HepG2 (cell line): ENCODE data around the gene TNFSF9. TPM values are rescaled to one million over a fixed set of nuclear protein-coding genes. Genes with fewer than 3 reads are reported as not detected.

ENCODE experiments used
- BCL6 ChIP-seq: IDR thresholded peaks from 2 replicates; pipeline ENCODE4 v1.6.1; 2016; ENCODE audit warnings: missing genetic modification reagents, missing compliant biosample characterization
- BHLHE40 ChIP-seq: IDR thresholded peaks from 2 replicates; pipeline ENCODE4 v1.6.1; 2011; ENCODE audit warnings: low read length, improper control_type of control experiment
- ELF1 ChIP-seq: sonication (generic); formaldehyde crosslinking; IDR thresholded peaks from 2 replicates; pipeline ENCODE4 v1.4.0; 2020; ENCODE audit warnings: missing genetic modification reagents
- GABPB1 ChIP-seq: IDR thresholded peaks from 2 replicates; pipeline ENCODE4 v1.6.1; 2016; ENCODE audit warnings: mild to moderate bottlenecking, missing genetic modification reagents, moderate library complexity, missing compliant biosample characterization
- GATAD1 ChIP-seq: IDR thresholded peaks from 2 replicates; pipeline ENCODE4 v1.6.1; 2016; ENCODE audit warnings: missing genetic modification reagents, missing compliant biosample characterization
- GFI1 ChIP-seq: sonication (generic); formaldehyde crosslinking; IDR thresholded peaks from 2 replicates; pipeline ENCODE4 v1.5.0; 2020; ENCODE audit warnings: missing genetic modification reagents, mild to moderate bottlenecking, borderline replicate concordance
- HNF4G ChIP-seq, 2 experiments: sonication (generic) in 1 of 2; formaldehyde crosslinking in 1 of 2; IDR thresholded peaks; 2 replicates each; pipeline versions ENCODE4 v1.4.0 to v1.6.1; 2011 to 2020; ENCODE audit warnings: borderline replicate concordance in 2 of 2, low read depth in 2 of 2, mild to moderate bottlenecking in 2 of 2, low read length in 1 of 2, missing genetic modification reagents in 1 of 2, moderate library complexity in 1 of 2
- KLF11 ChIP-seq: IDR thresholded peaks from 2 replicates; pipeline ENCODE4 v1.6.1; 2016; ENCODE audit warnings: missing compliant biosample characterization
- KLF6 ChIP-seq: IDR thresholded peaks from 2 replicates; pipeline ENCODE4 v1.8.0; 2016; ENCODE audit warnings: missing biosample characterization, missing genetic modification reagents
- RFXAP ChIP-seq: sonication (generic); formaldehyde crosslinking; IDR thresholded peaks from 2 replicates; pipeline ENCODE4 v1.4.0; 2020; ENCODE audit warnings: missing genetic modification reagents, borderline replicate concordance
- ZNF124 ChIP-seq: sonication (generic); formaldehyde crosslinking; IDR thresholded peaks from 2 replicates; pipeline ENCODE4 v1.4.0; 2020; ENCODE audit warnings: missing genetic modification reagents
- ZNF557 ChIP-seq: sonication (generic); formaldehyde crosslinking; IDR thresholded peaks from 2 replicates; pipeline ENCODE4 v1.4.0; 2020; ENCODE audit warnings: missing genetic modification reagents
- polyA plus RNA-seq, 8 experiments: library from polyadenylated mRNA; depleted of rRNA in 3 of 8; stranded (reverse) in 7 of 8; unstranded in 1 of 8; fragments of >200 nt; fragmentation: Illumina TruSeq in 4 of 8; extraction: Trizol in 4 of 8; gene quantifications; 2 replicates each; pipeline versions ENCODE4 v1.2.1 to v1.2.3, GENCODE V29; 2011 to 2016; ENCODE audit warnings: low read depth in 4 of 8, missing spikeins in 1 of 8, mixed read lengths in 1 of 8; ENCODE audit not compliant: insufficient read depth in 1 of 8
- total RNA-seq, 5 experiments: library from RNA; depleted of rRNA; stranded (reverse); fragments of >200 nt; fragmentation: Illumina TruSeq; extraction: Trizol; gene quantifications; 2 replicates each; pipeline ENCODE4 v1.2.3, GENCODE V29; 2016; ENCODE audit warnings: low read depth in 1 of 5
- TF ChIP-seq, protein P1 (sequence below): sonication (generic); formaldehyde crosslinking; IDR thresholded peaks from 2 replicates; pipeline ENCODE4 v1.5.0; 2020; ENCODE audit warnings: missing genetic modification reagents, mild to moderate bottlenecking, borderline replicate concordance
- TF ChIP-seq, protein P2 (sequence below), 2 experiments: sonication (generic) in 1 of 2; formaldehyde crosslinking in 1 of 2; IDR thresholded peaks; 2 replicates each; pipeline versions ENCODE4 v1.4.0 to v1.6.1; 2016 to 2020; ENCODE audit warnings: borderline replicate concordance in 1 of 2, low read depth in 1 of 2, mild to moderate bottlenecking in 1 of 2, missing genetic modification reagents in 1 of 2
- TF ChIP-seq, protein P3 (sequence below): sonication (generic); formaldehyde crosslinking; IDR thresholded peaks from 2 replicates; pipeline ENCODE4 v1.9.0; 2022; ENCODE audit warnings: low read depth, missing genetic modification reagents
- TF ChIP-seq, protein P4 (sequence below): sonication (generic); formaldehyde crosslinking; IDR thresholded peaks from 2 replicates; pipeline ENCODE4 v1.8.1; 2022; ENCODE audit warnings: low read depth, mild to moderate bottlenecking, missing genetic modification reagents
- TF ChIP-seq, protein P5 (sequence below): sonication (generic); formaldehyde crosslinking; IDR thresholded peaks from 2 replicates; pipeline ENCODE4 v1.5.0; 2020; ENCODE audit warnings: missing genetic modification reagents

Gene TNFSF9
- total and polyA plus RNA-seq, 2 of the 13 experiments (the other 11 are each of a cell fraction or from before 2014, with no cell fraction given), result 1.0 to 1.8 TPM

DNA sequence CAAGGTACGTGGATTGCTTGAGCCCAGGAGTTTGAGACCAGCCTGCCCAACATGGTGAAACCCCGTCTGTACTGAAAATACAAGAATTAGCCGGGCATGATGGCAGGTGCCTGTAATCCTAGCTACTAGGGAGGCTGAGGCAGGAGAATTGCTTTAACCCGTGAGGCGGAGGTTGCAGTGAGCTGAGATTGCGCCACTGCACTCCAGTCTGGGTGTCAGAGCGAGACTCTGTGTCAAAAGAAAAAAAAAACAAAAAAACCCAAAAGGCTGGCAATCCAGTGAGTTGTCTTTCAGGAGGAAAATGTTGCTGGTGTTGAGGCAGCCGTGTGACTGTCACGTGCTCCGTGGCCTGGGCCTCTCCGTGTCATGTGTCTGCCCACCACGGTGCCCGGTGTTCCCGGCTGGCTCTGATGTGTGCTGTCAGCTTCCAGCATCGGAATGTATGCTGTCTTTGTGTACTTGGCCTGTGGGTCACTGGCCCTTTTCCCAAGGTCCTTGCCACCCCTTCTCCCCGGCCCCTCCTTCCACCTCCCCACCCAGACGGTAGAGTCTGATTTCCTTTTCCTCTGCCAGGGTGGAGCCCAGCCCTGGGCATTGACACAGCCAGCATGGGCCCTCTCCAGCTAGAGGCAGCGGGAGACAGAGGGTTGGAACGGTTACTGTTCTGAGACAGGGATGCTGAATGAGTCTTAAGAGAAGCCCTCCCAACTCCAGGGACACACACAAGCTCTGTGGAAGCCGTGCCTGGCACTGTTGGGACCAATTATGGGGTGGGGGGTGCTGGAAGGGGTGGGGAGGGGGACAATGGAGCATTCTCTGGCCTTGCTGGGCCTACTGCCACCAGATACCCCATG lies 21.5 kb upstream of the TNFSF9 start (continued):
- TF ChIP-seq, protein P1, sequence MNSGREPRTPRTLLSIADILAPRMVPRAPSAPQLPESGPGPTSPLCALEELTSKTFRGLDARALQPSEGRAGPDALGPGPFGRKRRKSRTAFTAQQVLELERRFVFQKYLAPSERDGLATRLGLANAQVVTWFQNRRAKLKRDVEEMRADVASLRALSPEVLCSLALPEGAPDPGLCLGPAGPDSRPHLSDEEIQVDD (CRISPR knock-in tag), result no peak
- TF ChIP-seq, protein P2, sequence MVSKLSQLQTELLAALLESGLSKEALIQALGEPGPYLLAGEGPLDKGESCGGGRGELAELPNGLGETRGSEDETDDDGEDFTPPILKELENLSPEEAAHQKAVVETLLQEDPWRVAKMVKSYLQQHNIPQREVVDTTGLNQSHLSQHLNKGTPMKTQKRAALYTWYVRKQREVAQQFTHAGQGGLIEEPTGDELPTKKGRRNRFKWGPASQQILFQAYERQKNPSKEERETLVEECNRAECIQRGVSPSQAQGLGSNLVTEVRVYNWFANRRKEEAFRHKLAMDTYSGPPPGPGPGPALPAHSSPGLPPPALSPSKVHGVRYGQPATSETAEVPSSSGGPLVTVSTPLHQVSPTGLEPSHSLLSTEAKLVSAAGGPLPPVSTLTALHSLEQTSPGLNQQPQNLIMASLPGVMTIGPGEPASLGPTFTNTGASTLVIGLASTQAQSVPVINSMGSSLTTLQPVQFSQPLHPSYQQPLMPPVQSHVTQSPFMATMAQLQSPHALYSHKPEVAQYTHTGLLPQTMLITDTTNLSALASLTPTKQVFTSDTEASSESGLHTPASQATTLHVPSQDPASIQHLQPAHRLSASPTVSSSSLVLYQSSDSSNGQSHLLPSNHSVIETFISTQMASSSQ (IDR thresholded peaks at IDR 0.05; ENCODE audit: low read depth), result 0 out of 2 replicates have a peak, but pooled peaks have one; percentile 11
- TF ChIP-seq, protein P2 (CRISPR knock-in tag; IDR thresholded peaks at IDR 0.05; ENCODE audit: borderline replicate concordance), result no peak
- TF ChIP-seq ZNF557 (CRISPR knock-in tag) (no peak), BCL6 (peak; percentile 70), KLF11 (no peak), GATAD1 (CRISPR knock-in tag) (peak; percentile 51), ZNF124 (no peak), GFI1 (CRISPR knock-in tag) (peak; percentile 45; the same call in 1 of the 2 replicates), BHLHE40 (peak; percentile 94), ELF1 (CRISPR knock-in tag) (0 out of 2 replicates have a peak, but pooled peaks have one; percentile 39), GABPB1 (CRISPR knock-in tag) (peak; percentile 63), HNF4G (IDR thresholded peaks at IDR 0.05; ENCODE audit: borderline replicate concordance, low read depth, low read length) (no peak), HNF4G (CRISPR knock-in tag; IDR thresholded peaks at IDR 0.05; ENCODE audit: borderline replicate concordance, low read depth) (no peak), KLF6 (CRISPR knock-in tag) (no peak), RFXAP (no peak)
- TF ChIP-seq, protein P3, sequence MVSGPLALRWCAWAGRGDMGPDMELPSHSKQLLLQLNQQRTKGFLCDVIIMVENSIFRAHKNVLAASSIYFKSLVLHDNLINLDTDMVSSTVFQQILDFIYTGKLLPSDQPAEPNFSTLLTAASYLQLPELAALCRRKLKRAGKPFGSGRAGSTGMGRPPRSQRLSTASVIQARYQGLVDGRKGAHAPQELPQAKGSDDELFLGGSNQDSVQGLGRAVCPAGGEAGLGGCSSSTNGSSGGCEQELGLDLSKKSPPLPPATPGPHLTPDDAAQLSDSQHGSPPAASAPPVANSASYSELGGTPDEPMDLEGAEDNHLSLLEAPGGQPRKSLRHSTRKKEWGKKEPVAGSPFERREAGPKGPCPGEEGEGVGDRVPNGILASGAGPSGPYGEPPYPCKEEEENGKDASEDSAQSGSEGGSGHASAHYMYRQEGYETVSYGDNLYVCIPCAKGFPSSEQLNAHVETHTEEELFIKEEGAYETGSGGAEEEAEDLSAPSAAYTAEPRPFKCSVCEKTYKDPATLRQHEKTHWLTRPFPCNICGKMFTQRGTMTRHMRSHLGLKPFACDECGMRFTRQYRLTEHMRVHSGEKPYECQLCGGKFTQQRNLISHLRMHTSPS (CRISPR knock-in tag), result peak; percentile 95
- TF ChIP-seq, protein P4, sequence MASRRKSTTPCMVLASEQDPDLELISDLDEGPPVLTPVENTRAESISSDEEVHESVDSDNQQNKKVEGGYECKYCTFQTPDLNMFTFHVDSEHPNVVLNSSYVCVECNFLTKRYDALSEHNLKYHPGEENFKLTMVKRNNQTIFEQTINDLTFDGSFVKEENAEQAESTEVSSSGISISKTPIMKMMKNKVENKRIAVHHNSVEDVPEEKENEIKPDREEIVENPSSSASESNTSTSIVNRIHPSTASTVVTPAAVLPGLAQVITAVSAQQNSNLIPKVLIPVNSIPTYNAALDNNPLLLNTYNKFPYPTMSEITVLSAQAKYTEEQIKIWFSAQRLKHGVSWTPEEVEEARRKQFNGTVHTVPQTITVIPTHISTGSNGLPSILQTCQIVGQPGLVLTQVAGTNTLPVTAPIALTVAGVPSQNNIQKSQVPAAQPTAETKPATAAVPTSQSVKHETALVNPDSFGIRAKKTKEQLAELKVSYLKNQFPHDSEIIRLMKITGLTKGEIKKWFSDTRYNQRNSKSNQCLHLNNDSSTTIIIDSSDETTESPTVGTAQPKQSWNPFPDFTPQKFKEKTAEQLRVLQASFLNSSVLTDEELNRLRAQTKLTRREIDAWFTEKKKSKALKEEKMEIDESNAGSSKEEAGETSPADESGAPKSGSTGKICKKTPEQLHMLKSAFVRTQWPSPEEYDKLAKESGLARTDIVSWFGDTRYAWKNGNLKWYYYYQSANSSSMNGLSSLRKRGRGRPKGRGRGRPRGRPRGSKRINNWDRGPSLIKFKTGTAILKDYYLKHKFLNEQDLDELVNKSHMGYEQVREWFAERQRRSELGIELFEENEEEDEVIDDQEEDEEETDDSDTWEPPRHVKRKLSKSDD (CRISPR knock-in tag), result no peak
- TF ChIP-seq, protein P5, sequence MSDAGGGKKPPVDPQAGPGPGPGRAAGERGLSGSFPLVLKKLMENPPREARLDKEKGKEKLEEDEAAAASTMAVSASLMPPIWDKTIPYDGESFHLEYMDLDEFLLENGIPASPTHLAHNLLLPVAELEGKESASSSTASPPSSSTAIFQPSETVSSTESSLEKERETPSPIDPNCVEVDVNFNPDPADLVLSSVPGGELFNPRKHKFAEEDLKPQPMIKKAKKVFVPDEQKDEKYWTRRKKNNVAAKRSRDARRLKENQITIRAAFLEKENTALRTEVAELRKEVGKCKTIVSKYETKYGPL, result no peak
